GM19023 (cell line): ENCODE measurements around the gene PCDHGA1.

Experiments used
- ATAC-seq: cut with Tn5 transposase; IDR thresholded peaks from one replicate; pipeline ENCODE4 v1.9.1; 2021; ENCODE audit warnings: mild to moderate bottlenecking, moderate library complexity; ENCODE audit not compliant: unreplicated experiment

PCDHGA1 gene

DNA sequence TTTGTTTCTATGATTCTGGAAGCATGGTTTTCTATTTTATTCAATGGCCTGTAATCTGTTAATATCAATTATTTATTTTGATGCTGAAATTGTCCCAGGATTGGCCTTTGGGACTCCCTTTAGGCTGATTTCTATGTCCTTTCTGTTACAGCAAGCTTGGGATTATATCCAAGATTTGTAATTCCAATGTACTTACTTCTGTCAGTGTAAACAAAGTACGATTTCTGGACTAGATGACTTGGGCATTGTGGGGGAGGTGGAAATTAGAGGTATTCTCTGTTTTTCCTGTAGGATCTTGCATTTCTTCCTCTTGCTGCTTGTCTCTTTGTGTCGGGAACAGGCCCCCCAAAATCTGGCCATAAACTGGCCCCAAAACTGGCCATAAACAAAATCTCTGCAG is 103.7 kb downstream of the PCDHGA1 start:
- no peak for ATAC-seq

DNA sequence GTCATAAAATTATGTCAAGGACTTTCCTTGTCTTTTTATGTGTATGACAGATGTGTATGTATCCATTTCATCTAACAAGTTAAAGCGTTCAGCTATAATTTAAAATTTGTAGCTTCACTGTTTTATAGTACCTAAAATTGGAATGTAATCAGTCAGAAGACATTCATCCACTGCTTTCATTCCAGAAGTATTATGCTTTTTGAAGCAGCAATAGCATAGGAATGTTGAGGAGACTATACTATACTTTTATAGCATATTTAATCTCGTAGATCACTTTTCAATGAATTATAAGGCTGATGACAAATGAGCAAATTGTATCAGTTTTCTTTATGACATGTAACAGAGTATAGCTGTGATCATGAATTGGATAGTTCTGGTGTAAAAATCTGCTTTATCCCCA is 106.9 kb downstream of the PCDHGA1 start:
- ATAC-seq, result no peak

DNA sequence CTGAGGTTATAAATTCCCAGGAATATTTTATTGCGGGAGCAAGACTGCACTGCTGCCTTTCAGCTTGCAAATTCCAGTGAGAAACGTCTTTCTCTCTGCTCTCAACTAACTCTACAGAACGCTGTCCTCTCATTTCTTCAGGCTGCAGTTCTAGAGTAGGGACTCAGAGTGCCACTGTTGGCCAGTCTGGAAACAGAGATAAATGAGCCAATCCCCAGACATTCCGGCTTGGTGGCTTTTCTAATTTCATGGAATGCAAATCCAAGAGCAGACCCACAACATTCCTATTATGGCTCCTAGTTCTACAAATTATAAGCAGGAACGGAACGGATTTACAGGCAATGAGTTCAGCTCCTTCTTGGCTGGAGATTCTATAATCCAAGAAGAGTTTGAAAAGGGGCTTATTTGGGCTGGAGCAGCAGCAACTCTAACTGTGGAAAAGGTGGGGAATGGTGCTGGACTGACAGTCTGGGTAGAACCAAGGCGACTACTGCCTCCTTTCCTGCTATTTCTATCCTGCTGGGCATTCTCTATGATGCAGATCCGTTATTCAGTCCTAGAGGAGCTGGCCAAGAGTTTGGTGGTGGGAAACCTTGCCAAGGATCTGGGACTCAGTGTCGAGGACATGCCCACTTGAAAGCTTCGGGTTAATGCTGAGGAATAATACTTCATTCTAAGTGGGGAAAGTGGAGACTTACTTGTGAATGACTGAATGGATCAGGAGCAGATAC is 109.3 kb downstream of the PCDHGA1 start:
- ATAC-seq, result no peak

DNA sequence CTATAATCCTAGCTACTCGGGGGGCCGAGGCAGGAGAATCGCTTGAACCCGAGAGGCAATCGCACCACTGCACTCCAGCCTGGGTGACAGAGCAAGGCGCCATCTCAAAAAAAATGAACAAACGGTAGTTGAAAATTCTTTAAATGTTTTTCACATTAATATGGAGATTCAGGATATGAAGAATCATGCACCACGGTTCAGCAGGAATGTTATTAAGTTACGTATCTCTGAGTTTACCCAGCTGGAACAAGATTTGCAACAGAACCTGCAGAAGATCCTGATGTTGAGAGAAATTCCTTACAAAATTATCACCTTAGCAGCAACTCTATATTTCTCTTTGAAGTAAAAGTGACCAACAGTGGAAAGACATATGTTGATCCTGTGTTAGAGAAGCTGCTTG is 110.0 kb downstream of the PCDHGA1 start:
- no peak for ATAC-seq

DNA sequence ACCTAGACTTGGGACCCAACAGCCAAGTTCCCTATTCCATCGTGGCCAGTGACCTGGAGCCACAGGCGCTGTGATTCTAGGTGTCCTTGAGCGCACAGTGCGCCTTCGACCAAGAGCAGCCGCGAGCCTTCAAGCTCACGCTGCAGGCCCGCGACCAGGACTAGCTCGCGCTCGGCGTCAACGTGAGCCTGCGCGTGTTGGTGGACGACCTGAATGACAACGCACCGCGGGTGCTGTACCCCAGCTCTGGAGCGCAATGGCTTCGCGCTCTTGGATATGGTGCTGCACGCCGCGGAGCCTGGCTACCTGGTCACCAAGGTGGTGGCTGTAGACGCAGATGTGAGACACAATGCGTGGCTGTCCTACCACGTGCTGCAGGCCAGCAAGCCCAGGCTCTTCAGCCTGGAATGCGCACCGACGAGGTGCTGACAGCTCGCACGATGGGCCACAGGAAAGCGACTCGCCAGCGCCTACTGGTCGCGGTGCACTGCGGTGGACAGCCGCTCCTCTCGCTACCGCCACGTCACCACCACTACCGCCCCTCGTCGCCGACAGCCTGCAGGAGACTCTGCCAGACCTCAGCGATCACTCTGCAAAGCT is 111.4 kb downstream of the PCDHGA1 start:
- ATAC-seq, result no peak

DNA sequence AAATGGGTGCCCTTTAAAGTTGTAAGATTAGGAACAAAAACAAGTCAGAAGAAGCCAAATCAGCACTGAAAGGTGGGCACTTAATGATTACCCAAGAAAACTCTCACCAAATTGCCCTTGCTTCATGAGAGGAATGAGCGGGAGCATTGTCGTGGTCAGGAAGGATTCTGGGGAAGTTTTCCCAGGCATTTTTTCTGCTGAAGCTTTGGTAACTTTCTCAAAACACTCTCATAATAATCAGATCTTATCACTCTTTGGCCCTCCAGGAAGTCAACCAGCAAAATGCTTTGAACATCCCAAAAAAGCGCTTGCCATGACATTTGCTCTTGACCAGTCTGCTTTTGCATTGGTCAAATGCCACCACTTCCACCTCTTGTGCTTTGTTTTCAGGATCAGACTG is 135.0 kb downstream of the PCDHGA1 start:
- ATAC-seq, result no peak

DNA sequence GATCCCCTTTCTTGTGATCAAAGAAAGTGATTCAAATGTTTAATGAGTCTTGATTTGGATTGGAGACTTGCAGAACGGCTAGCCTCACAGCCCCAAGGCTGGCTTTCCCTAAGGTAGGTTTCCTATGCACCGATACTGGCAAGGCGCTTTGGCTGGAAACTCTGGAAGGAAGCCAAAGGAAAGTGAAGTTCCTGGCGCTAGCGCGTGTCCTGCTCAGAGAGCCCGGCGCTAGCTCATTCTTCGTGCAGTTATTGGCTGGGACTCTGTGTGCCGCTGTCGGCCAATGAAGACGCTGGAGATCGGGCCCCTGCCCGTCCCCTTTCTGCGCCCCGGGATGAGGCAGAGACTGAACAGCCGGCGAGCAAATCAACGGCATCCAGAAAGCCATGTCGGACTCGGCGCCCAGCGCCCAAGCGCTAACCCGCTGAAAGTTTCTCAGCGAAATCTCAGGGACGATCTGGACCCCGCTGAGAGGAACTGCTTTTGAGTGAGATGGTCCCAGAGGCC is 145.4 kb downstream of the PCDHGA1 start, which contains the start of gene PCDHGC3:
TSS of gene PCDHGC3 (plus strand) at position 342 of the 507 bp plus-strand sequence. CDS start at position 493, 151 bp downstream.
- ATAC-seq, result peak; percentile 97

DNA sequence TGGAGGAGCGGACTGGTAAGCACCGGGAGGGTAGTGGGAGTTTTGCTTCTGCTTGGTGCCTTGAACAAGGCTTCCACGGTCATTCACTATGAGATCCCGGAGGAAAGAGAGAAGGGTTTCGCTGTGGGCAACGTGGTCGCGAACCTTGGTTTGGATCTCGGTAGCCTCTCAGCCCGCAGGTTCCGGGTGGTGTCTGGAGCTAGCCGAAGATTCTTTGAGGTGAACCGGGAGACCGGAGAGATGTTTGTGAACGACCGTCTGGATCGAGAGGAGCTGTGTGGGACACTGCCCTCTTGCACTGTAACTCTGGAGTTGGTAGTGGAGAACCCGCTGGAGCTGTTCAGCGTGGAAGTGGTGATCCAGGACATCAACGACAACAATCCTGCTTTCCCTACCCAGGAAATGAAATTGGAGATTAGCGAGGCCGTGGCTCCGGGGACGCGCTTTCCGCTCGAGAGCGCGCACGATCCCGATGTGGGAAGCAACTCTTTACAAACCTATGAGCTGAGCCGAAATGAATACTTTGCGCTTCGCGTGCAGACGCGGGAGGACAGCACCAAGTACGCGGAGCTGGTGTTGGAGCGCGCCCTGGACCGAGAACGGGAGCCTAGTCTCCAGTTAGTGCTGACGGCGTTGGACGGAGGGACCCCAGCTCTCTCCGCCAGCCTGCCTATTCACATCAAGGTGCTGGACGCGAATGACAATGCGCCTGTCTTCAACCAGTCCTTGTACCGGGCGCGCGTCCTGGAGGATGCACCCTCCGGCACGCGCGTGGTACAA is 146.0 kb downstream of the PCDHGA1 start:
- ATAC-seq, result peak; percentile 28

DNA sequence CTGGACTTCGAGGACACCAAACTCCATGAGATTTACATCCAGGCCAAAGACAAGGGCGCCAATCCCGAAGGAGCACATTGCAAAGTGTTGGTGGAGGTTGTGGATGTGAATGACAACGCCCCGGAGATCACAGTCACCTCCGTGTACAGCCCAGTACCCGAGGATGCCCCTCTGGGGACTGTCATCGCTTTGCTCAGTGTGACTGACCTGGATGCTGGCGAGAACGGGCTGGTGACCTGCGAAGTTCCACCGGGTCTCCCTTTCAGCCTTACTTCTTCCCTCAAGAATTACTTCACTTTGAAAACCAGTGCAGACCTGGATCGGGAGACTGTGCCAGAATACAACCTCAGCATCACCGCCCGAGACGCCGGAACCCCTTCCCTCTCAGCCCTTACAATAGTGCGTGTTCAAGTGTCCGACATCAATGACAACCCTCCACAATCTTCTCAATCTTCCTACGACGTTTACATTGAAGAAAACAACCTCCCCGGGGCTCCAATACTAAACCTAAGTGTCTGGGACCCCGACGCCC is 146.8 kb downstream of the PCDHGA1 start:
- ATAC-seq, result no peak

DNA sequence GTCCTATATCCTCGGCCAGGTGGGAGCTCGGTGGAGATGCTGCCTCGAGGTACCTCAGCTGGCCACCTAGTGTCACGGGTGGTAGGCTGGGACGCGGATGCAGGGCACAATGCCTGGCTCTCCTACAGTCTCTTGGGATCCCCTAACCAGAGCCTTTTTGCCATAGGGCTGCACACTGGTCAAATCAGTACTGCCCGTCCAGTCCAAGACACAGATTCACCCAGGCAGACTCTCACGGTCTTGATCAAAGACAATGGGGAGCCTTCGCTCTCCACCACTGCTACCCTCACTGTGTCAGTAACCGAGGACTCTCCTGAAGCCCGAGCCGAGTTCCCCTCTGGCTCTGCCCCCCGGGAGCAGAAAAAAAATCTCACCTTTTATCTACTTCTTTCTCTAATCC is 147.5 kb downstream of the PCDHGA1 start:
- ATAC-seq, result no peak

DNA sequence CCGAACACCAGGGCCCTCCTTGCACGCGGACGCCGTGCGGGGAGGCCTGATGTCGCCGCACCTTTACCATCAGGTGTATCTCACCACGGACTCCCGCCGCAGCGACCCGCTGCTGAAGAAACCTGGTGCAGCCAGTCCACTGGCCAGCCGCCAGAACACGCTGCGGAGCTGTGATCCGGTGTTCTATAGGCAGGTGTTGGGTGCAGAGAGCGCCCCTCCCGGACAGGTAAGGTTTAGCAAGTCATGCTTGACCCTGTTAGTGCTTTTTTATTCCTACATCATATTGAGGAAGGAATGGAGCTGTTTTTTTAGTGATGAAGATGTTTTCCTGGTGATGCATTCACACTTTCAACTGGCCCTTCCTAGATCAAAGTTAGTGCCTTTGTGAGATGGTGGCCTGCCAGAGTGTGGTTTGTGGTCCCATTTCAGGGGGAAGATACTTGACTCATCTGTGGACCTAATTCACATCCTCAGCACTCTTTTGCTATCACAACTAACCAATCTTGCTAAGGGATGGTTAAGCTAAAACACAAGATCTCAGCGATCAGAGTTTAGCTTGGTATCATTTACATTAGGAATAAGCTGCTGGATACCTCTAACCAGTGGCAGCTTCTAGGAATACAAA is 148.1 kb downstream of the PCDHGA1 start:
- no peak for ATAC-seq

DNA sequence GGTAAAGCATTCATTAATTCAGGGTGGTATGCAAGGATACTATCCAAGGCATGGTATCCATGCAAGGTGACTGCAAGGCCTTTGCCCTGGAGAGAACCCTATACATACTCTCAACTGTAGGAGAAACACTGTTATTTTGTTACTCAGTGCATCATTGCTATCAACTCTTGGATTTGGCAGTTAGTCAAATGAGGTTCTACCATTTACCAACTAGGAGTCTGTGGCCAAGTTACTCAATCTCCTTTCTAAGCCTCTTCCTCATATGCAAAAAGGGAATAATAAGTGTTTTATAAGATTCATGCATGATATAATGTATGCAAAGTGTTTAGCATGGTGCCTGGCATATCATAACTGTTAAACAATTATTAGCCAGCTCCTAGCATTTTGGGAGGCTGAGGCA is 149.5 kb downstream of the PCDHGA1 start:
- ATAC-seq, result no peak

DNA sequence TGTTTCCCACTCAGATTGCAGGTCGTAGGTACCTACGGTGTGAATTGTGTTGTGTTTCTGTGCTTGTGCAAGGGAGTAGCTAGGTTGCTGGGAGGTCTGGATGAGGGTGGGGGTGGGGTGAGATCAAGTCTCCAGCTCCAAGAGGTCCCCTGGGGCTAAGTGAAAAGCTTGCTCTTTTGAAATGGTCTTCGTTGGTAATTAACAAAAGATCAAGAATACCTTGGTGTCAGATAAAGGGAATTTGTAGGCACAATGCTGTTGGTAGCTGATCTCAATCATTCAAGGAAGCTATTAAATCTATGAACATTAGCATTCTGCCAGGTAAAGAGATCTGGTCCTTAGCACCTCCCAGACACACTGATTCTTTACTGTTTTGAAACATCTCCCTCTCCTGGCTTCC is 153.6 kb downstream of the PCDHGA1 start:
- no peak for ATAC-seq

DNA sequence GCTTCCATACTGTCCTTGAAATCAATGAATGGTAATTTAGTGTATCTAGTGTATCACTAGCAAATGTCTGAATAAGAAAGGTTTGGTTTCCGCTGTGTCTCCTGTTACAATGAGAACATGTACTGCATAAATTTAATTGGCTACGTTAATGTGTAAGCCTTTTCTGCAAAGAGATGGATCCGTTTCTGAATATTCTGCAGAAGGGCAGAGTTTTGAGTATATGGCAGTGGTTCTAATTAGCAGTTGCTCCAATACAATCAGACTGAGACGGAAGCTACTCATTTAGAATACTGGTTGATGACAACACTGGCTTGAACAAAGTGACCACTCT is 154.0 kb downstream of the PCDHGA1 start:
- no peak for ATAC-seq

DNA sequence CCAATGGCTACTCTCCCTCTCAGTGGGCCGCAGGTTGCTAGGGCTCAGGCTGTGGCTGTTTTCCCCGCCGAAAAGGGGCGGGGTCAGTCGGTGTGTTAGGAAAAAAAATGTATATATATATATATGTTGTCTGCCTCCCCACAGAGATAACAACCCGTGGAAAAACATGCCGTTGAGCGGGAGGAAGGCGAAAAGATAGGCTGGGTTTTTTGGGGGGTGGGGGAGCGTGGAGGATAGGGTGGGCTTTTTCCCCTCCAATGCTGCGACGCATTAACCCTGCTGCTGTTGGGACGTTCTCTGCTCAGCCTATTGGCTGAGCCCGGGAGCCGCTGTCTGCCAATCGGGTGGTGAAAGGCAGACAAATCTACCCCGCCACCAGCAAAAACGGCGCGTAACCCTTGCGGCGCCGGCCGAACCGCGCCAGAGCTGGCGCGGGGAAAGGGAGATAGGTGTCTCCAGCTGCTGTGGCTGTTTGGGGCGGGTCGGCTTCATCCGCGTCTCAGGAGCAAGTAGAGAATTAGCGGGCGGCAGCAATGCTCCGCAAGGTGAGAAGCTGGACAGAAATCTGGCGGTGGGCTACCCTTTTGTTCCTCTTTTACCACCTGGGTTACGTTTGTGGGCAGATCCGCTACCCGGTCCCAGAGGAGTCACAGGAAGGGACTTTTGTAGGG is 154.5 kb downstream of the PCDHGA1 start, which contains the start of gene PCDHGC4:
TSS of gene PCDHGC4 (plus strand) at position 390 of the 671 bp plus-strand sequence. CDS start at position 534, 144 bp downstream.
- ATAC-seq, result no peak

DNA sequence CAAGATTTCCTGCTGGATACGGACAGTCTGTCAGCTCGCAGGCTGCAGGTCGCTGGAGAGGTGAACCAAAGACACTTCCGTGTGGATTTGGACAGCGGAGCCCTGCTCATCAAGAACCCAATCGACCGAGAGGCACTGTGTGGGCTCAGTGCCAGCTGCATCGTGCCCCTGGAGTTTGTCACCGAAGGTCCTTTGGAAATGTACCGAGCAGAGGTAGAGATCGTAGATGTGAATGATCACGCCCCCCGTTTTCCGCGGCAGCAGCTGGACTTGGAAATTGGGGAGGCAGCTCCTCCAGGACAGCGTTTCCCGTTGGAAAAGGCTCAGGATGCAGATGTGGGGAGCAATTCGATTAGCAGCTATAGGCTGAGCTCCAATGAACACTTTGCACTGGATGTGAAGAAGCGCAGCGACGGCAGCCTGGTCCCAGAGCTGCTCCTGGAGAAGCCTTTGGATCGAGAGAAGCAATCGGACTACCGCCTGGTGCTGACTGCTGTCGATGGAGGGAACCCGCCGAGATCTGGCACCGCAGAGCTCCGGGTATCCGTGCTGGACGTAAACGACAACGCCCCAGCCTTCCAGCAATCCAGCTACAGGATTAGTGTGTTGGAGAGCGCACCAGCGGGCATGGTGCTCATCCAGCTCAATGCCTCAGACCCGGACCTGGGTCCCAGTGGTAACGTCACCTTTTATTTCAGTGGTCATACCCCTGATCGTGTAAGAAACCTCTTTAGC is 155.2 kb downstream of the PCDHGA1 start:
- no peak for ATAC-seq

DNA sequence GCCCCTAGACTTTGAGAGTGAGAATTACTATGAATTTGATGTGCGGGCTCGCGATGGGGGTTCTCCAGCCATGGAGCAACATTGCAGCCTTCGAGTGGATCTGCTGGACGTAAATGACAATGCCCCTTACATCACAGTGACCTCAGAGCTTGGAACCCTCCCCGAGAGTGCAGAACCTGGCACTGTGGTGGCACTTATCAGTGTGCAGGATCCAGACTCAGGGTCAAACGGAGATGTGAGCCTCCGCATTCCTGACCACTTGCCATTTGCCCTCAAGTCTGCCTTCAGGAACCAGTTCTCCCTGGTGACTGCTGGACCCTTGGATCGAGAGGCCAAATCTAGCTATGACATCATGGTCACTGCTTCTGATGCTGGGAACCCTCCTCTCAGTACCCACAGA is 155.8 kb downstream of the PCDHGA1 start:
- no peak for ATAC-seq

DNA sequence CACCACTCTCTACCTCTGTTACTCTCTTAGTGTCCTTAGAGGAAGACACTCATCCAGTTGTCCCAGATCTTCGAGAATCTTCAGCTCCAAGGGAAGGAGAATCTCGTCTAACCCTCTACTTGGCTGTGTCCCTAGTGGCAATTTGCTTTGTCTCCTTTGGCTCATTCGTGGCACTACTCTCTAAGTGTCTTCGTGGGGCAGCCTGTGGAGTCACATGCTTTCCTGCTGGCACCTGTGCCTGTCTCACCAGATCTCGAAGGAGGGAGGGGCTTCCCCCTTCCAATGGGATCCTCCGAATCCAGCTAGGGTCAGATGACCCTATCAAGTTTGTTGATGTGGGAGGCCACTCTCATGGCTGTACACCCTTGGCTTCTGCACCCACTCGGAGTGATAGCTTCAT is 156.8 kb downstream of the PCDHGA1 start:
- no peak for ATAC-seq

DNA sequence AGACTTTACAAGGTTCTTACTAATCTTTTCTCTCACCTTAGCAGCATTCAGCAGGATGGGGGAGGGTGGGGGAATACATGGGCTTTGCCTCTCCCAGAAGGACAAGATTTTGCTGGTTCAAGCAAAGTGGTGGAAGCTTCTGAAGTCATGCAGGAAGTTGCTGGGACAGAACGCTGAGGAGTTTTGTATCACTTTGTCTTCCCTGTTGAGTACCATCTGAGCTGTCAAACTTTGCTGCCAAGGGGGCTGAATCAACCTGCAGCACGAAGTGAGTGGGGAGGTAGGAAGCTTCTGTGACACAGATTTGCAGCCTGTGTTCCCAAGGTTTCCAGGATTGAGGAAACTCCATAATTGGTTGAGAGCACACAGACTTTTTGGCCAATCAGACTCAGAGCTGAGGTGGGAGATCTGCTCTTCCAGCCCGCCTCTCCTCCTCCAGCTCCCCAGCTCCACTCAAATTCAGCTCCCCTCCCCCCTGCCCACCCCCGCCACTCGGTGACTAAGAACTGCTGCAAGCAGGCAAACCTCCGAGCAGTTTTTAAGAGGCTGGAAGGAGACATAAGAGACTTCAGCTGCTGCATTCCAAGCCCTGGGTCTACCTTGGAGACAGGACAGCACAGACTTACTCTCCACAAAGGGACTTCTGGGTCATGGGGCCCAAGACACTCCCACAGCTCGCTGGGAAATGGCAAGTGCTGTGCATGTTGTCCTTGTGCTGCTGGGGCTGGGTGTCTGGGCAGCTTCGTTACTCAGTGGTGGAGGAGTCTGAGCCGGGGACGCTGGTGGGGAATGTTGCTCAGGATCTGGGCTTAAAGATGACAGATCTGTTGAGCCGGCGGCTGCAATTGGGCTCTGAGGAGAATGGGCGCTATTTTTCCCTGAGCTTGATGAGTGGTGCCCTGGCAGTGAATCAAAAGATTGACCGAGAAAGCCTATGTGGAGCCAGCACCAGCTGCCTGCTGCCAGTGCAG is 158.6 kb downstream of the PCDHGA1 start, which contains the start of gene PCDHGC5:
TSS of gene PCDHGC5 (plus strand) at position 491 of the 971 bp plus-strand sequence. CDS start at position 651, 160 bp downstream.
- no peak for ATAC-seq
